ENCODE data around the gene ZNF497.

DNA sequence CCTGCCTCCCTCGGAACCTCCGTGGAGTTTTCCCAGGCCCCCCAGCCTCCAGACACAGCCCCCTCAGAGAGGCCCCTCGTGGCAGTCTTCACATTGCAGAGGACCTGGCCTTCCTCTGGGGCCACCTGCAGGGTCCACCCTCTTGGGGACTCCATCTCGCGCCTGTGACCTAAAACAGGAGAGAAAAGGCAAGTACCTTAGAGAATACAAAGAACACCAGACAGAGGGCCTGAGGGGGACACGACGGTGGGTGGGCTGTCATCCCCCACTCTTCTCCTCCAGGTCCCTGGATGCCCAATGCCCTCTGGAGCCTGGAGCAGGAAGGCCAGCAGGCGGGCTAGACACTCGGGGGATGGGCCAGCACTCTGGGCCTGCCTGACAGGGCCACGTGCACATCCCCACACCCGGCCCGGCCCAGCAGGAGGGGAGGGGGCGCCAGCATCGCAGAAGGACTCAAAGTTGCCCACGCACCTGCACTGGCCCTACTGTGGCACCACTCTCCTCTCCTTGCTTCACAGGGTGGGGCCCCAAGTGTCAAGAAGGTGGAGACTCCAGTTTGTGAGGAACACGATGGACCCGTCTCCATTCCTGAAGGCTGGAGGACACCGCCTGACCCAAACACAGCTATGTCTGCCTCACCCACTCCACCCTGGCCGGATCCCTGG is 4.9 kb downstream of the ZNF497 start:
- TF ChIP-seq, protein P1, sequence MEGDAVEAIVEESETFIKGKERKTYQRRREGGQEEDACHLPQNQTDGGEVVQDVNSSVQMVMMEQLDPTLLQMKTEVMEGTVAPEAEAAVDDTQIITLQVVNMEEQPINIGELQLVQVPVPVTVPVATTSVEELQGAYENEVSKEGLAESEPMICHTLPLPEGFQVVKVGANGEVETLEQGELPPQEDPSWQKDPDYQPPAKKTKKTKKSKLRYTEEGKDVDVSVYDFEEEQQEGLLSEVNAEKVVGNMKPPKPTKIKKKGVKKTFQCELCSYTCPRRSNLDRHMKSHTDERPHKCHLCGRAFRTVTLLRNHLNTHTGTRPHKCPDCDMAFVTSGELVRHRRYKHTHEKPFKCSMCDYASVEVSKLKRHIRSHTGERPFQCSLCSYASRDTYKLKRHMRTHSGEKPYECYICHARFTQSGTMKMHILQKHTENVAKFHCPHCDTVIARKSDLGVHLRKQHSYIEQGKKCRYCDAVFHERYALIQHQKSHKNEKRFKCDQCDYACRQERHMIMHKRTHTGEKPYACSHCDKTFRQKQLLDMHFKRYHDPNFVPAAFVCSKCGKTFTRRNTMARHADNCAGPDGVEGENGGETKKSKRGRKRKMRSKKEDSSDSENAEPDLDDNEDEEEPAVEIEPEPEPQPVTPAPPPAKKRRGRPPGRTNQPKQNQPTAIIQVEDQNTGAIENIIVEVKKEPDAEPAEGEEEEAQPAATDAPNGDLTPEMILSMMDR (conservative IDR thresholded peaks at IDR 0.05 in 1 of 2, IDR thresholded peaks at IDR 0.05 in 1 of 2; ENCODE audit: low read depth in 1 of 2, low read length in 2 of 2) = no peak
- TF ChIP-seq EZH2 (IDR thresholded peaks at IDR 0.05; ENCODE audit: low read length, missing control alignments) = no peak

All from fibroblast of lung (primary cell).